Nucleus accumbens (tissue), 56 donors: Measurements from ENCODE around the gene NCKAP5.
A peak's percentile ranks its signal among the peaks of the same experiment; 100 is the strongest.

Experiments used
- DNase-seq, 56 donors: peaks; one replicate each; lab custom pipeline; 2025; lab: John Stamatoyannopoulos, UW

NCKAP5 gene

GRCh38 chr2:132937629-132938028 is 630.6 kb downstream of the NCKAP5 start:
- DNase-seq = no peak

- no peak for DNase-seq
These were observed 631.5 kb downstream of the NCKAP5 start for GRCh38 chr2:132936791-132937190.

- DNase-seq = no peak
These were observed 632.0 kb downstream of the NCKAP5 start for GRCh38 chr2:132936261-132936660.

GRCh38 chr2:132929786-132930185 is 638.5 kb downstream of the NCKAP5 start:
- no peak for DNase-seq

GRCh38 chr2:132923787-132924186 is 644.5 kb downstream of the NCKAP5 start:
- peak in 1 of 56 donors; percentile 5 for DNase-seq

- no peak for DNase-seq
These were observed 652.3 kb downstream of the NCKAP5 start for GRCh38 chr2:132915812-132916549.

- peak in 11 of 56 donors; percentile 4 to 29 (median 9) for DNase-seq
These were observed 656.2 kb downstream of the NCKAP5 start for GRCh38 chr2:132911726-132912724.

- no peak for DNase-seq
These were observed 657.8 kb downstream of the NCKAP5 start for GRCh38 chr2:132910432-132910831.

GRCh38 chr2:132909427-132909826 is 658.8 kb downstream of the NCKAP5 start:
- no peak for DNase-seq

- DNase-seq = no peak
These were observed 664.0 kb downstream of the NCKAP5 start for GRCh38 chr2:132904142-132904842.

GRCh38 chr2:132902626-132903025 is 665.6 kb downstream of the NCKAP5 start:
- DNase-seq = no peak

GRCh38 chr2:132901661-132902060 is 666.6 kb downstream of the NCKAP5 start:
- no peak for DNase-seq

- no peak for DNase-seq
These were observed 671.2 kb downstream of the NCKAP5 start for GRCh38 chr2:132897111-132897510.

GRCh38 chr2:132896073-132896472 is 672.2 kb downstream of the NCKAP5 start:
- DNase-seq = no peak

- no peak for DNase-seq
These were observed 676.8 kb downstream of the NCKAP5 start for GRCh38 chr2:132891498-132891897.

- DNase-seq = no peak
These were observed 681.7 kb downstream of the NCKAP5 start for GRCh38 chr2:132886574-132886973.

- no peak for DNase-seq
These were observed 683.6 kb downstream of the NCKAP5 start for GRCh38 chr2:132884705-132885104.

GRCh38 chr2:132884292-132884691 is 684.0 kb downstream of the NCKAP5 start:
- DNase-seq = no peak

- no peak for DNase-seq
These were observed 684.8 kb downstream of the NCKAP5 start for GRCh38 chr2:132883430-132883829.

- DNase-seq = no peak
These were observed 686.7 kb downstream of the NCKAP5 start for GRCh38 chr2:132881546-132881945.

GRCh38 chr2:132877923-132878322 is 690.3 kb downstream of the NCKAP5 start:
- DNase-seq = no peak
